Endothelial cell of umbilical vein (primary cell): ENCODE data around the gene CTSZ. TPM values are rescaled to one million over a fixed set of nuclear protein-coding genes. Genes with fewer than 3 reads are reported as not detected.
"Not testable (repeated sequence)": the region's sequence is repeated elsewhere in the genome, so short reads cannot be mapped to it uniquely, and the experiment has no call there.

Experiments used
- BruUV-seq: library from RNA; stranded (reverse); fragments of 400-500 nt; replicated peaks from 2 replicates; lab custom pipeline; 2021; lab: Mats Ljungman, UMichigan
- CTCF ChIA-PET: fragments of 300-600, 350-600 bp; sonication (Branson Sonifier 250); formaldehyde crosslinking; loops from one replicate; lab custom pipeline; 2021; ENCODE audit warnings: antibody characterized with exemption, inconsistent platforms; lab: Charles Lee
- POLR2A ChIA-PET: fragments of 300-600, 350-600 bp; sonication (Branson Sonifier 250); formaldehyde crosslinking; loops from one replicate; lab custom pipeline; 2021; ENCODE audit warnings: antibody characterized with exemption, inconsistent platforms; lab: Charles Lee
- DNase-seq: peaks from one replicate; pipeline ENCODE4 v3.0.0-alpha.2; 2011; ENCODE audit warnings: low read depth, low spot score
- FAIRE-seq: peaks from 2 replicates; lab custom pipeline; 2011; peaks lifted over from hg19 to GRCh38; lab: Jason Lieb, UNC
- H2AFZ ChIP-seq: 2 replicates; pipeline ENCODE4 v1.6.0; 2012; ENCODE audit warnings: low read depth, low read length, control low read depth, inconsistent platforms
- H3K27ac ChIP-seq: 2 replicates; pipeline ENCODE4 v1.5.1; 2011; ENCODE audit warnings: low read depth, mild to moderate bottlenecking, control low read depth, low read length, moderate library complexity; ENCODE audit not compliant: insufficient read depth
- H3K27me3 ChIP-seq, 2 experiments: 2 replicates each; pipeline versions ENCODE4 v1.6.0 to v1.6.1; 2011; ENCODE audit warnings: low read length in 2 of 2, mixed read lengths in 1 of 2; ENCODE audit not compliant: control insufficient read depth in 2 of 2, insufficient read depth in 2 of 2
- H3K36me3 ChIP-seq, 2 experiments: 2 replicates in 1 of 2; 3 replicates in 1 of 2; pipeline ENCODE4 v1.5.1; 2011; ENCODE audit warnings: low read length in 2 of 2, mild to moderate bottlenecking in 1 of 2, moderate library complexity in 1 of 2; ENCODE audit not compliant: control insufficient read depth in 2 of 2, insufficient read depth in 2 of 2; ENCODE audit errors: extremely low read depth in 1 of 2
- H3K4me1 ChIP-seq: 3 replicates; pipeline ENCODE4 v1.5.1; 2011; ENCODE audit warnings: mild to moderate bottlenecking, low read length; ENCODE audit not compliant: control insufficient read depth, insufficient read depth; ENCODE audit errors: extremely low read depth
- H3K4me2 ChIP-seq: 2 replicates; pipeline ENCODE4 v1.6.1; 2011; ENCODE audit warnings: low read length, control low read depth, mixed read lengths; ENCODE audit not compliant: insufficient read depth
- H3K4me3 ChIP-seq, 3 experiments: fragments of 200-600 bp in 1 of 3; sonication (generic), shearing (Covaris generic) in 1 of 3; replicated peaks in 1 of 3; 2 replicates each; pipeline ENCODE4 v1.5.1; 2011 to 2016; ENCODE audit warnings: control low read depth in 3 of 3, low read length in 3 of 3, mild to moderate bottlenecking in 2 of 3, inconsistent platforms in 1 of 3, low read depth in 1 of 3, moderate library complexity in 1 of 3; ENCODE audit not compliant: insufficient read depth in 1 of 3
- H3K79me2 ChIP-seq: 2 replicates; pipeline ENCODE4 v1.6.0; 2012; ENCODE audit warnings: low read length, inconsistent platforms; ENCODE audit not compliant: control insufficient read depth, insufficient read depth
- H3K9ac ChIP-seq: replicated peaks from 2 replicates; pipeline ENCODE3; 2011; ENCODE audit warnings: low read length, control low read depth; ENCODE audit not compliant: insufficient read depth; ENCODE audit errors: extremely low read depth
- H3K9me1 ChIP-seq: replicated peaks from 3 replicates; pipeline ENCODE4 v1.6.0; 2011; ENCODE audit warnings: mild to moderate bottlenecking, low read length; ENCODE audit not compliant: control insufficient read depth, insufficient read depth; ENCODE audit errors: extremely low read depth
- H3K9me3 ChIP-seq: replicated peaks from 2 replicates; pipeline ENCODE4 v1.5.1; 2012; ENCODE audit warnings: low read length, inconsistent platforms; ENCODE audit not compliant: control insufficient read depth, insufficient read depth
- H4K20me1 ChIP-seq: replicated peaks from 2 replicates; pipeline ENCODE3; 2011; ENCODE audit warnings: mild to moderate bottlenecking, low read length; ENCODE audit not compliant: control insufficient read depth, insufficient read depth; ENCODE audit errors: extremely low read depth
- EZH2 ChIP-seq: IDR thresholded peaks from 2 replicates; pipeline ENCODE4 v1.6.1; 2012; ENCODE audit warnings: borderline replicate concordance, low read depth, mild to moderate bottlenecking, moderate library complexity, low read length, inconsistent platforms; ENCODE audit not compliant: severe bottlenecking
- POLR2A ChIP-seq: IDR thresholded peaks from 2 replicates; pipeline ENCODE4 v1.6.1; 2012; ENCODE audit warnings: low read depth, mild to moderate bottlenecking, control low read depth, low read length
- dilution Hi-C: fragments of 300-500 bp; cut with MboI; formaldehyde crosslinking; loops from one replicate; pipeline ENCODE4 v1.15.0; 2019; ENCODE audit warnings: low sequenced_read_pairs; ENCODE audit not compliant: extremely low pct_ligation_motif_present
- intact Hi-C: fragments of 100-400 bp; cut with micrococcal nuclease; formaldehyde crosslinking; loops from one replicate; pipeline ENCODE4 v1.10.0; 2022
- polyA plus RNA-seq, 4 experiments: library from polyadenylated mRNA; depleted of rRNA in 3 of 4; stranded (reverse) in 3 of 4; unstranded in 1 of 4; fragments of >200 nt; gene quantifications; 2 replicates each; pipeline versions ENCODE4 v1.2.1 to v1.2.3, GENCODE V29; 2011 to 2012; ENCODE audit warnings: missing spikeins in 1 of 4
- total RNA-seq: library from RNA; stranded (reverse); gene quantifications from 2 replicates; pipeline ENCODE4 v1.2.3, GENCODE V29; 2021

Gene CTSZ
- total and polyA plus RNA-seq, 2 donors (not counting 3 experiments of a cell fraction or from before 2014, with no cell fraction given), result 304 to 387 TPM

GRCh38 chr20:59042151-59042795, 35.2 kb upstream of the CTSZ start, which contains the start of gene PRELID3B:
Gene PRELID3B (minus strand): TSS chr20:59042786. CDS start chr20:59042730, 56 bp downstream.
- H3K4me2 ChIP-seq, result peak within 1 kb of the TSS; percentile 87
- H3K9ac ChIP-seq, result peak within 1 kb of the TSS; percentile 37
- ChIA-PET CTCF (interaction anchor here (0.6 to 1.9 kb wide), 4 partner anchors 10 to 179 kb away, joined by 3 to 5 read pairs (median 4); partner anchors contain the start of gene ATP5F1E), POLR2A (interaction anchor here (1.0 to 1.5 kb wide), 2 partner anchors 10 to 153 kb away, joined by 3 to 5 read pairs; partner anchors contain the start of gene ATP5F1E)
- peak within 1 kb of the TSS; percentile 26 to 91 (median 69) for H3K4me3 ChIP-seq
- H3K4me1 ChIP-seq, result peaks cover 8% of the 10 kb centered on the region
- H3K79me2 ChIP-seq, result peaks cover 48% of the 10 kb centered on the region
- H4K20me1 ChIP-seq, result no peaks in the 10 kb centered on the region
- no peak within 1 kb of the TSS for H3K27ac ChIP-seq
- H3K27me3 ChIP-seq, result no peaks in the 10 kb centered on the region
- no peaks in the 10 kb centered on the region for H3K9me1 ChIP-seq
- peak within 1 kb of the TSS; percentile 83 for H2AFZ ChIP-seq
- BruUV-seq, result no TSS peak
- TF ChIP-seq EZH2, result no peak
- TF ChIP-seq POLR2A, result peak; percentile 62
- intact Hi-C loops (loop anchor here (1.0 to 2.0 kb wide), 4 partner anchors 10 to 61 kb away; partner anchors contain the start of genes ATP5F1E and NELFCD), dilution Hi-C loops (no loop called here)
- FAIRE-seq (peak; percentile 58), DNase-seq (no peak)
- H3K9me3 ChIP-seq, result no peaks in the 10 kb centered on the region
- H3K36me3 ChIP-seq, result peaks cover 4 to 7% of the 10 kb centered on the region in 2 experiments

GRCh38 chr20:59041487-59041886, 34.4 kb upstream of the CTSZ start:
- intact Hi-C loops, BruUV-seq, H3K27me3 ChIP-seq, dilution Hi-C loops, FAIRE-seq, H3K9me1 ChIP-seq, H3K27ac ChIP-seq, POLR2A ChIA-PET, DNase-seq, H3K9ac ChIP-seq, H3K4me1 ChIP-seq, H4K20me1 ChIP-seq, H2AFZ ChIP-seq, H3K9me3 ChIP-seq: not testable (repeated sequence)
- Histone ChIP-seq H3K79me2 (peaks cover 48% of the 10 kb centered on the region), H3K4me3 (peak overlapping the region in 2 of 3 experiments; percentile 69 to 91), H3K36me3 (peaks cover 7 to 13% of the 10 kb centered on the region in 2 experiments), H3K4me2 (peak overlapping the region; percentile 87)
- CTCF ChIA-PET, result interaction anchor here (0.8 to 1.9 kb wide), 4 partner anchors 9 to 180 kb away, joined by 3 to 5 read pairs (median 4); partner anchors contain the start of gene ATP5F1E
